ENCODE results near the gene PTPRD. TPM values are rescaled to one million over a fixed set of nuclear protein-coding genes. Genes with fewer than 3 reads are reported as not detected.

The PTPRD gene
- total RNA-seq, 1 donor: 26.3 TPM

DNA sequence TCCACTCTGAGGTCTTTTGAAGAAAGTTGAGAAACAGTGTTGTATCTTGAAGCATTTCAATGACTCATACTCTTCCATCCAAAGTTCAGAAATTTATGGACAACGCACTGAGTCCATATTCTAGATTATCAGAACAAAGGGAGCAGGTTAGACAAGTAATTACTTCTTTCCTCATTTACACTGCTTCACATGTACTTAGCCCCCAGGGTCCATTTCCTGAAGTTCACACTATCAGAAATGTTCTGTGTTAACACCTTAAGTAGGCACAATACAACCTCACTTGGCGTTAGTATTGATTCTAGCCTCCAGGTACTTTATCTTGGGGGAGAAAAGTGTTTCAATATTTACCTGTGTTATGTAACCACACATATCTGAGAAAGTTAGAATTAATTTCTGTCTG is 2325.3 kb downstream of the PTPRD start:
- TF ChIP-seq, protein P1, sequence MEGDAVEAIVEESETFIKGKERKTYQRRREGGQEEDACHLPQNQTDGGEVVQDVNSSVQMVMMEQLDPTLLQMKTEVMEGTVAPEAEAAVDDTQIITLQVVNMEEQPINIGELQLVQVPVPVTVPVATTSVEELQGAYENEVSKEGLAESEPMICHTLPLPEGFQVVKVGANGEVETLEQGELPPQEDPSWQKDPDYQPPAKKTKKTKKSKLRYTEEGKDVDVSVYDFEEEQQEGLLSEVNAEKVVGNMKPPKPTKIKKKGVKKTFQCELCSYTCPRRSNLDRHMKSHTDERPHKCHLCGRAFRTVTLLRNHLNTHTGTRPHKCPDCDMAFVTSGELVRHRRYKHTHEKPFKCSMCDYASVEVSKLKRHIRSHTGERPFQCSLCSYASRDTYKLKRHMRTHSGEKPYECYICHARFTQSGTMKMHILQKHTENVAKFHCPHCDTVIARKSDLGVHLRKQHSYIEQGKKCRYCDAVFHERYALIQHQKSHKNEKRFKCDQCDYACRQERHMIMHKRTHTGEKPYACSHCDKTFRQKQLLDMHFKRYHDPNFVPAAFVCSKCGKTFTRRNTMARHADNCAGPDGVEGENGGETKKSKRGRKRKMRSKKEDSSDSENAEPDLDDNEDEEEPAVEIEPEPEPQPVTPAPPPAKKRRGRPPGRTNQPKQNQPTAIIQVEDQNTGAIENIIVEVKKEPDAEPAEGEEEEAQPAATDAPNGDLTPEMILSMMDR (IDR thresholded peaks at IDR 0.05; ENCODE audit: insufficient read depth, low read depth, low read length): no peak
- DNase-seq (ENCODE audit: low read depth): no peak

GRCh38 chr9:8284884-8285283 is 2327.9 kb downstream of the PTPRD start:
- TF ChIP-seq, protein P1 (IDR thresholded peaks at IDR 0.05; ENCODE audit: insufficient read depth, low read depth, low read length): no peak
- no peak for DNase-seq (ENCODE audit: low read depth)
- no peak overlapping the region for H3K4me3 ChIP-seq (ENCODE audit: low read depth, low read length)

More for the DNA sequence above, 2325.3 kb downstream of the PTPRD start:
- H3K4me3 ChIP-seq (ENCODE audit: low read depth, low read length): no peak overlapping the region

GRCh38 chr9:8282535-8282934 is 2330.3 kb downstream of the PTPRD start:
- TF ChIP-seq, protein P1 (IDR thresholded peaks at IDR 0.05; ENCODE audit: insufficient read depth, low read depth, low read length): no peak
- DNase-seq (ENCODE audit: low read depth): no peak
- no peak overlapping the region for H3K4me3 ChIP-seq (ENCODE audit: low read depth, low read length)

GRCh38 chr9:8280811-8281210 is 2332.0 kb downstream of the PTPRD start:
- no peak overlapping the region for H3K4me3 ChIP-seq (ENCODE audit: low read depth, low read length)
- DNase-seq (ENCODE audit: low read depth): no peak
- TF ChIP-seq, protein P1 (IDR thresholded peaks at IDR 0.05; ENCODE audit: insufficient read depth, low read depth, low read length): no peak

GRCh38 chr9:8278048-8278447 is 2334.8 kb downstream of the PTPRD start:
- TF ChIP-seq, protein P1 (IDR thresholded peaks at IDR 0.05; ENCODE audit: insufficient read depth, low read depth, low read length): no peak
- no peak overlapping the region for H3K4me3 ChIP-seq (ENCODE audit: low read depth, low read length)
- DNase-seq (ENCODE audit: low read depth): no peak

DNA sequence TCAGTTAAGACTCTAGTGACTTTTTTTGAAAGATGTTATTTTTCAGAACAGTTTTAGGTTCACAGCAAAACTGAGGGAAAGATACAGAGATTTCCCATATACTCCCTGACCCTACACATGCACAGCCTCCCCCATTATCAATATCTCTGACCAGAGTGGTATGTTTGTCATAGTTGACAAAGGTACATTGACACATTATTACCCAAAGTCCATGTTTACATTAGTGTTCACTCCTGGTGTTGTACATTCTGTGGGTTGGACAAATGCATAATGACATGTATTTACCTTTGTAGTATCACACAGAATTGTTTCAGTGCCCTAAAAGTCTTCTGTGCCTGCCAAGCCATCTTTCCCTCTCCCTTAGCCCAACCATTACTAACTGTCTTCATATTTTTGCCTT is 2342.6 kb downstream of the PTPRD start:
- DNase-seq (ENCODE audit: low read depth): no peak
- no peak overlapping the region for H3K4me3 ChIP-seq (ENCODE audit: low read depth, low read length)
- TF ChIP-seq, protein P1 (IDR thresholded peaks at IDR 0.05; ENCODE audit: insufficient read depth, low read depth, low read length): no peak

DNA sequence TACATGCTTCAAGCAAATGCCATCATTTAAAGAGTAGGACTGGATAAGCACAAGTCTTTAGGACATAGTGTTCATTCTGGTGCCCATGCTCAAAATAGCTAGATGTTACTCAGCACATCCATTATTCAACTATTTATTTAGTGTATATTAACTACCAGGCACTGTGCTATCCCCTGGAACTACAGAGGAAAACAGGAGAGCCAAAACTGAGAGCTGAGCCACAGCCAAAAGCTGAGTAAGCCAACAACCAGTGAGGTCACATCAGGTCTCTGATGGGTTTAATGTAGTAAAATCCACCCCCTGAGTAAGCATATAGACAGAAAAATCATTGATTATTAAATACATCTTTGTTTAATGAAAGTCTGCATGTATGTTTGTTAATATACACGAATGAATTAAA is 2343.9 kb downstream of the PTPRD start:
- DNase-seq (ENCODE audit: low read depth): no peak
- H3K4me3 ChIP-seq (ENCODE audit: low read depth, low read length): no peak overlapping the region
- TF ChIP-seq, protein P1 (IDR thresholded peaks at IDR 0.05; ENCODE audit: insufficient read depth, low read depth, low read length): no peak

Data from fibroblast of villous mesenchyme (primary cell).